Activated T-cell treated with anti-CD3 and anti-CD28 coated beads, Interleukin-2, amount 50 U/mL, for 1 hour (primary cell): Measurements from ENCODE around the gene IDNK.
A peak's percentile ranks its signal among the peaks of the same experiment; 100 is the strongest.

ENCODE experiments used
- DNase-seq: peaks from one replicate; pipeline ENCODE4 v3.0.0-alpha.2; 2020

The IDNK gene

DNA sequence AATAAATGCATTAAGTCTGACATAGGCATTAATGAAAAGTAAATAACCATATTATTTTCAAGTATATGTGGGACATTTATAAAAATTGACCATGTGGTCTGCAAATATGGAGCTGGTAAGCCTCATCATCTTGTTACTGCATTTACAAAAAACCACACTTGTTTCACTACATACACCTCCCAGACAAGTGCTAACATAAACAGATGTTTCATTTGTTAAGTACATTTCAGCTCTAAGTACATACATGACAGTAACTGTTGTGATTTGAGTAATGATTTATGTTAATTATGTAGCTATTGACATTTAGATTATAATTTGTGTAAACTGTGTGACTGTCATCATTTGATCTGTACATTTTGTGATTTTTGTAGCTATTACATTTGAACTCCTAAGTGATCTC is 13.9 kb downstream of the IDNK start:
- no peak for DNase-seq

DNA sequence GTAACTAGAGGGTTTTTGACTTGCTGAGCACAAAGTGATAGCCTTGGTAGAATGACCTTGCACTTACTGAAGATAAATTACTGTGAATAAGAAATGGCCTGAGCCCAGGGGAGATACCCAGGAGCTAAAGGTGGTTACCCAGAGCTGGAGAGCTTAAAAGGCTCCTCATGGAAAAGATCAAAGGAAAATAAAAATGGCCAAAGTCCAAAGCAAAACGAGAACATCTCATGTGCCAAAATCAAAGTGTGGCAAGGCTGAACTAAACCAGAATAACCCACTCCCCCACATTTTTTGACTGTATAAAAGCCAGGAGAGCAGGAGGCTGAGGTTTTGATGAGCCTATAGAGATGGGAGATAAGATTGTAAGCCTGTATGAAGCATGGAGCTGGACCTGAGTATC is 14.4 kb downstream of the IDNK start:
- no peak for DNase-seq

DNA sequence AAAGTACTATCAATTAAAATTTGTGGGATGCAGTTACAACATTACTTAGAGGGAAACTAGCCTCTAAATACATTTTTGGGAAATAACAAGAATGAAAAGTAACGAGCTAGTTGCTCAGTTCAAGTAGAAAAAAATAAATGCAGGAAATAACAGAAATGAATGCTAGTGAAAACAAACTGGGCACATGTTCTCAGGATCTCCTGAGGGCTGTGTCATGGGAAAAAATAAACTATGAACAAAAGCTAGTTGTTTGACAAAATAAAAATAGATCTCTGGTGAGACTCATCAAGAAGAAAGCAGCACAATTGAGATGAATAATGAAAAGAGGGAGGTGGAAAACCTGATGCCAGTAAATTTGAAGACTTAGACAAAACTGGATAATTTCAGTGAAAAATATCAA is 16.3 kb downstream of the IDNK start:
- DNase-seq: no peak

DNA sequence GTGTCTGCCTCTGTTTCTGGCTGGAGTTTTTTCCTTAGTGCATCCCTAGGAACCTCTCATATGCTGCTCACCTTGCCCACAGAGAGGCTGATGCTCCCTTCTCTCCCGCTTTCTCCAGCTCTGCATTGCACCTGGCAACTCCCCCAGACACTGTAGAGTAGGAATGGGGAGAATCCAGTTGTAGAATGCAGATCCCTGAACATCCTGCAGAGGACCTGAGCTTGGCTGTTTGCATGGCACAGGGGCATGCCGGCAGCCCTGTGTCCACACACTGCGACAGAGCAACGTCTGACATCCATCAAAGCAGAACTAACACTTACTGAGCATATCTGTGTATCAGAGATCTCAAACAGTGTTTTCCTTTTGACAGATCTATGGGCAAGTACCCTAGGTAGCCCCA is 19.9 kb downstream of the IDNK start:
- DNase-seq: no peak

DNA sequence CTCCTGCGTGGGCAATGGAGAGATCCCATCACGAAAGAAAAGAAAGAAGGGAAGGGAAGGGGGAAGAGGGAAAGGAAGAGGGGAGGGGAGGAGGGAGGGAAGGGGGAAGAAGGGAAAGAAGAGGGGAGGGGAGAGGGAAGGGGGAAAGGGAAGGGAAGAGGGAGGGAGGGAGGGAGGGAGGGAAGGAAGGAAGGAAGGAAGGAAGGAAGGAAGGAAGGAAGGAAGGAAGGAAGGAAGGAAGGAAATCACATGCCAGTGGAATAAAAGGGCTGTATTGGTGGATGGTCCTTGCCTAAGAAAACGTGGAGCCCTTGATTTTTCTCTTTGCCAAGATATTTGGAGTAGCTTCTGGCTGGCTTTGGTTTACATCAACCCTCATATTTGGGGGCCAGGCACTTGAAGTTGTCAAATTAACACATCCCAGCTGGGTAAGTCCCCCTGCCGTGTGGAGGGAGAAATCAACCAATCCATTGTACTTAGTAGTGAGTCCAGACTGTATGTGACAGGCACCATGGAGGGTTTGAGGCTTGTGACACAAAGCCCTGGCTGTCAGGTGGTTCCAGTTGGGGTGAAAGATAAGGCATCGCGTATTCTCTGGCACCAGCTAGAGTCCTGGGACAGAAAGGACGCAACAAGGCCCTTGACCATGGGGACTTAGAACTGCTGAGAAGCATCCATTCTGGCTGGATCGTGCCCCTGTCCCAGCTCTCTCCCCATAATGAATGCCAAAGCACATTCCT is 23.7 kb downstream of the IDNK start:
- DNase-seq: no peak

DNA sequence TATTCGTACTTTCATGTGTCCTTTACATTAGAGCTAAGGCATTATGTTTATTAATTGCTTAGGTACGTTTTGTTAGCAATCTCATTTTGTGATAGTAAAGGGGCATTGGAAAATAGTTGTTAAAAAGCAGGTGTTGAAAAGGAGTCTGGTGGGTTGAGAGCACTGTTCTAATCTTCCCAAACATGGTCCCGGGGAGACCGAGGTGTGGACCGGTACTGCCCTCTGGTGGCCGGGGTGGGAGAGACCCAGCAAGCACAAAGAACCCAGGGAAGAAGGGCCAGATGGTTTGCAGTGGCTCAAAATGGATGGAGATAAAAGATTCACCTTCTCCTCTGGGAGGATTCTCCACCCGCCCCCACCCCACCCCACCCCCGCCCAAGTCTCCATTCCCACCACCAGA is 26.1 kb downstream of the IDNK start:
- DNase-seq: peak; percentile 81

DNA sequence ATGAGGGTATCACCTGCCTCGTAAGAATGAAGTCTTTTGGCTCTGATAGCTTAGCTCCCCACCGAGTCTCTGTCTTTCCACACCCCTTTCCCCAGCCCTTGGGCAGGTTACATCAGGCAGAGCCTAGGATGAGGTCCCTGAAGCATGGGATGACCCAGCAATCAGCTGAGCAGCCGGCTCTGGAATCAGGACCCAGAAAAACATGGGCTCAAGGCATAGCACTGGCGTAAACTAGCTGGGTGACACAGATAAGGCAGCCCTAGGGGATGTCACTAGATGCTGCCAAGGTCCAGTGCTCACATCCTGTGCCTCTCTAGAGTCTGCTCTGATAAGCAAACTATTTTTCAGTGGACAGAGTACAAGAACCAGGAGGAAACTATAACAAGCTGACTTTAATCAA is 26.6 kb downstream of the IDNK start:
- DNase-seq: no peak

DNA sequence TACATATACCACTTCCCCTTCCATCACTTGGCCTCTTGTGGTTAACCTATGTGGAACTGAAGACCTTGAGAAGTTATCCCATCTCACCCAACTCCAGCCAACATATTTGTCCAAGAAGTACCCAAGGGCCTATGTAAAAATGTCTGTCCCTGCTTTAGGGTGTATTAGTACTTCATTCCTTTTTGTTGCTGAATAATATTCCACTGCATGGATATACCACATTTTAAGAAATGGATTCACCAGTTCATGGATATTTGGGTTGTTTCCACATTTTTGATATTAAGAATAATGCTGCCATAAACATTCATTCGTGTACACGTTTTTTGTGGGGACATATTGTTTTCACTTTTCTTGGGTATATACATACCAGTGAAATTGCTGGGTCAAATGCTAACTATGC is 28.6 kb downstream of the IDNK start:
- DNase-seq: no peak

DNA sequence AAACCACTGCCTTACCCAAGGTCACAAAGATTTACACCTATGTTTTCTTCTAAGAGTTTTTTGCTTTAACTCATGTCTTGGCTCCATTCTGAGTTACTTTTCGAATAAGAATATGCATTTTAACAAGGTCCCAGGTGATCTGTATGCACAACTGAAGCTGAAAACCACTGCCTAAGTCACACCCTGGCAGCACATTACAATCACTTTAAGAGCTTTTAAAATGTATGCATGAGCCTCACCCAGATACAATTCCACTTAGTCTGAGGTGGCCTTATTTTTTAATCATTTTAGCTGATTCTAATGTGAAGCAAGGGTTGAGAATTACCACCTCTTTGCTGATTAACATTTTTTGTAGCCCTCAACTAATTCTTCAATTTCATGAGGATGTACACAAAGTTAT is 29.5 kb downstream of the IDNK start:
- DNase-seq: no peak

DNA sequence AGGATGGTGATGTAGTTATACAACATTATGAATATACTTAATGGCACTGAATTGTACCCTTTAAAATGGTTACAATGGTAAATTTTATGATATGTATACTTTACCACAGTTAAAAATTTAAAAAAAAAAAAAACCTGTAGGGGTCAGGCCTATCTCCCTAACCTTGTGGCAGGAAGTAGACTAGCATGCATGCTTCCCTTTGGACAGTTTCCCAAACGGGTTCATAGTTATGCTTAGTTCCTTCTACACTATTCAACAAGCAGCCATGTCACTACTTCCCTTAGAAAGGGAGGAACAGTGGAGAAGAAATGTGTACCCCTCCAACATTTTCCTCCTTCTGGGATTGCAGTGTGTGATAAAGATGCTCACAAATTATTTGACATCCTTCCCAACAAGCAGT is 32.5 kb downstream of the IDNK start:
- no peak for DNase-seq

DNA sequence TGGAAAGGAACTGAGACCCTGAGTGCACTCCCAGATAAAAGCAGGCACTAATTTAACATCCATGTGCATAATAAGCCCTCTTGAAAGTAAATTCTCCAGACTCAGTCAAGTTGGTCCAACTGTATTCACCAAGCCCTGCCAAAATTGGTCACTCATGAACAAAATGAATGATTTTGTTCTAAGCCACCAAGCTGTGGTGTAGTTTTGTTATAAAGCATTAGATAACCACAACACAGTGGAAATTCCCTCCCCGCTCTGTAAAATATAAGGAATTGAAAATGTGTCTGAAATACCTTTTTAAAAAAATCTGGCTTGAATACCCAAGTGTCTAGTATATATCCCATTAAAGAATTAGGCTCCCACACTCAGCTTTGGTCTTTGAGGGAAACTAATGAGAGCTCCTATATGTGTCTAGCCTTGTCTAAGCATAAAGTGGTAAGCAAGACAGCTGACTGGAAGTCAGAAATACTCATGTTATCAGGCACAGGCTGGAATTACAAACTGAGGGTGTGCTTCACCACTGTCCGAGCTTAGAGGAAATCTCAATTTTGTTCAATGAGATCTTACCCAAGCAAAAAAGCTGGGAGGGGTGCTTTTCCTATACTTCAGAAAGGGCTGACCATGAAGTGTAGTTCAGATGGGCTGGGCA is 33.2 kb downstream of the IDNK start:
- no peak for DNase-seq

DNA sequence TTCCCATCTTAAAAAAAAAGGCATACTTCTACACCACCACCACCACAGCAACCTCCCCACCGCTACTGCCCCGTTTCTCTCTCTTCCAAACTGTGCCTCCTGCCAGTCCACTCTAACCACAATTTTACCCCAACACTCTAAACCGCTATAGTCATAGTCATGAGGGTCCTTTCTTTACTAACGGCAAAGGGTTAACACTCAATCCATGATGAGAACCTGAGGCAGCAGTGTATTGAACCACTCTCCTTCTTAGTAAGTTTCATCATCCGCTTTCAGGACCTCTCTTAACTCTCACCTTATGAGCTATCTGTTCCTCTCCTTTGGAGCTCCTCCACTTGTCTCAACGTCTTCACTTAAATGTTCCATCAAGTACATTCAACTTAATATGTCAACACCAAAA is 34.0 kb downstream of the IDNK start:
- DNase-seq: no peak

DNA sequence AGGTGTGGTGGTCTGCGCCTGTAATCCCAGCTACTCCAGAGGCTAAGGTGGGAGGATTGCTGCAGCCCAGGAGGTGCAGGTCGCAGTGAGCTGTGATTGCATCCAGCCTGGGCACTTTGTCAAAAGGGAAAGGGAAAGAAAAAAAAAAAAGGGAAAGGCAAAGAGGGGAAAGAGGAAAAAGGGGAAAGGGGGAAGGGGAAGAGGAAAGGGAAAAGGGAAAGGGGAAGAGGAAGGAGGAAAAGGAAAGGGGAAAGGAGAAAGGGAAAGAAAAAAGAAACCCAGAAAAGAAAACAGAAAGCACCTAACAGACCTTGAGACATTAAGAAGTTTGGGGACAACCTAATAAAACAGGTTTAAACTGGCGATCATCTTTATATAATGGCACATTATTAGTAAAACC is 40.0 kb downstream of the IDNK start:
- DNase-seq: no peak

DNA sequence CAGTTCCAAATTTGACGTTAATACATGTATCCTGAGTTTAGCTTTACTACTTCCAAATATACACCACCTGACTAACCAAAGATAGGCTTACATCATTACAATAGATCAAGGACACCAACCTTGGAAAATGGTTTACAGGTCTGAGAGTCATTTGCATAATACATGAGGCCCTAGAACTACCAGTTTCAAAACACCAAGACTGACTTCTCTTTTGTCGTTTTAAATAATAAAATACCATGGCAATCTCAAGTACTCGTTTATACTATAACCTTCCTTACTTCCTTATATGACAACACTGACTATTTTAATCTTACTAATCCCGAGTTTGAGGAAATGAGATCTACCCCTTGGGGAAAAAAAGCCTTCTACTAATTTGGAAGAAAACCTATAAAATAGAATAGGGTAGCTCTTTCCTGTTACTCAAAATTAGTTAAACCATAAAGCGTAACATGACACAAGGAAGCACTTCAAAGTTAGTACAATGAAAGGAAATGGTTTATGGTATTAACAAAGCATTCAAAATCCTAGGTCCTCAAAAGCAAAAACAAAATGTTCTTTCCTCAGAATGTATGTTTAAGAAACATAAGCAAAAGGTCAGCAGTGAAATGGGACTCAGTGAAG is 42.7 kb downstream of the IDNK start:
- no peak for DNase-seq

DNA sequence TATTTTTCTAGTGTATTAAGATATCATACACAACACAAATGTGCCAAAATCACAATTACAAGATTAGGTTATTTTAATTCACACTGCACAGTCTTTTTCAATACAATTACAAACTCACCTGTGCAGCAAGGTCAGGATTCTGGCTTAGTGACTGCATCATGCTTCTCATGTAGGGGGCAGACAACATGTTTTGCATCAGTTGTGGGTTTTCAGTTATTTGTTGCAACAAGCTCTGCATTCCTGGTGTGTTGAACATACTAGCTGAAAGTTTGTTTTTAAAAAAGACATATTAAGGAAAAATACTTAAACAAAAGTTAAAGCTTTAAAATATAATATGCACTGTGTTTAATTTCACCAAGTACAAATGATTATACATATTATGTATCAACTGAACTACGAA is 46.1 kb downstream of the IDNK start:
- no peak for DNase-seq

DNA sequence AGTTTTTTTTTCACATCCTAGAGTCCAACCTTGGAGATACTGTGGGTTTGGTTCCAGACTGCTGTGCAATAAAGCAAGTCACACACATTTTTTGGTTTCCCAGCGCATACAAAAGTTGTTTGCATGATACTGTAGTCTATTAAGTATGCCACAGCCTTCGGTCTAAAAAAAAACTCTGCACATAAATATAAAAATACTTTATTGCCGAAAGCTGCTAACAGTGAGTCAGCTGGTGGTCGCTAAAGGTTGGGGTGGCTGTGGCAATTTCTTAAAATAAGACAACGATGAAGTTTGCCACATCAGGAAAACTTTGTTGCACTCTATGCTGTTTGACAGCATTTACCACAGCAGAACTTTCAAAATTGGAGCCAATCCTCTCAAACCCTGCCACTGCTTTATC is 47.4 kb downstream of the IDNK start:
- no peak for DNase-seq

DNA sequence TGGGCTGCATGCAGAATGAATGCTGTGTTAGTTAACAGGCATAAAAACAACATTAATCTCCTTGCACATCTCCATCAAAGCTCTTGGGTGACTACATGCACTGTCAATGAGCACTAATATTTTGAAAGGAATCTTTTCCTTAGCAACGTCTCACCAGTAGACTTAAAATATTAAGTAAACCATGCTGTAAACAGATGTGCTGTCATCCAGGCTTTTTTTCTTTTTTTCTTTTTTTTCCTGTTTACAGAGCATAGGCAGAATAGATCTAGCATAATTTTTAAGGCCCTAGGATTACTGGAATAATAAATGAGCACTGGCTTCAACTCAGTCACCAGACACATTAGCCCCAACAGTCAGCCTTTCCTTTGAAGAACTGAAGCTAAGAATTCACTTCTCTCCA is 48.5 kb downstream of the IDNK start:
- DNase-seq: no peak

DNA sequence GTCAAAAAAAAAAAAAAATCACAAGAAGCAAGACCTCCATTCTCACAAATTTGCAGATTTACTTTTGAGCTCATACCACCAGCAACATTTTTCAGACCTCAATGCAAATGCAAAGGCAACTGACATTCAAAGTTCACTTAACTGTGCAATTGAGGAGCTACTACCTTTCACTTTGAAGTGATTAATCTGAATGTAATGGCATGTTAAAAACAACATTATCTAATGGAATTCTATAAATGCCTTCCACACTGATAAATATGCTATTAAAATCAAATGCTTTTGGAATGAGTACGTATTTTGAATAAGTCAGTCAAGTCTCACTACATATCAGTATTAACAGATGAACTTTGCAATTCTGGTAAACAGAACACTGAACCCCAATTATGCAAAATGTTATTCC is 52.5 kb downstream of the IDNK start:
- no peak for DNase-seq

DNA sequence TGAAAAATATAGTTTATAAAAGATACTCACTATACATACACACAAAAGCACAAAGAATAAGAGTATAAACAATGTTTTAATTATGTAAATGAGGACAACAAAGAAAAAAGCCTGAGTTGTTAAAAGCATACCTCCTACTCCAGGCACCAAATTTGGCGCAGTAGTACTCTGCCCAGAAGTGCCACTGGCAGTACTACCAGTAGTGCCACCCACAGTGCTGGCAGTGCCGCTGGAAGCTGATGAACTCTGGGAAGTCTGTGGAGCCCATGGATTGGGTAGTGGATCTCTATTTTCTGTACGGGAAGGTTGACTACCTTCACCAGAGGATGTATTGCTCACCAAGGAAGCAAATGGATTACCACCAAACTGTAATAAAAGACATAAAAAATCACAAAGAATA is 54.7 kb downstream of the IDNK start:
- no peak for DNase-seq

DNA sequence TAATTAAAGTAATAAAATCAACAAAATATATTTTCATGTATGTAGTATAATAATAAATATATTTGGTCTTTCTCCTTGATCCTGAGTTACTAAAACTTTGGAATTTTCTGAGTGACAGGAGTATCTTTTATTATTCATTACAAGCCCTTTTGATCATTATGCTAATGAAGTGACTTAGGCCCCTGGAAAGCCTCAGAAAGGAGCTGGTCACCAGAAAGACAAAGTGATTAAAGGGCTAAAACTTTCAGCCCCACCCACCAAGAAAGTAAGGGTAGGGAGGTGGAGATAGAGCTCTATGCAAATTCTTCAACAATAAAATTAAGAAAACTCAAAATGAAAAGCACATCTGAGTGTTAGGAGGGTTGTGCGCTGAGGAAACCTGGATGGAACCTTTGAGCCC is 57.3 kb downstream of the IDNK start:
- DNase-seq: no peak

DNA sequence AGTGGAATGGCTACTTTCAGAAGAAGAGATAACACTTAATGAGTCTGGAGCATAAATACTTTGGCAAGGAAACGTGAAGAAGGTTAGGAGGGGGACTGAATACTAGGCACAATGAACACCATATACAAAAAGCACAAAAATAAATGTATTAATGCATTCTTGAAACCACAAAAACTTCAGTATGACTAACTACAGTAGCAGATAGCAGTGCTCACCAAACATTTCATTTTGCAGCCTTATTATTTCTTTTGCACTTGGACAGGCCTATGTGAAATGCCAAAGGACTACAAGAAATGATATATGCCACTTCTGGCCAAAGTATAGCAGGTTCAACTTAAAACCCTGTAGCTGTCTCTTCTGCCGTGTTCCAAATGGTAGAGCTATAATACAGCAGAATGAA is 58.5 kb downstream of the IDNK start:
- no peak for DNase-seq

DNA sequence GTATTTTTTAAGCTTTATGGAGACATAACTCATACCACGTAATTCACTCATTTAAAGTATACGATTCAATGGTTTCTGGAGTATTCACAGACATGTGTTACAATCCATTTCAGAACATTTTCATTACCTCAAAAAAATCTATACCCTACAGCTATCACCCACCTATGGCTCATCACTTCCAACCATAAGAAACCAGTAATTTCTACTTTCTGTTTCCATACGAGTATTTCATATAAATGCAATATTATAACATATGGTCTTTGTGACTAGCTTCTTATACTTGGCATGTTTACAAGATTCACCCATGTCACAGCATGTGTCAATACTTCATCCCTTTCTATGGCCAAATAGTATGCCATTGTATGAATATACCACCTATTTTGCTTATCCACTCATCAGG is 66.0 kb downstream of the IDNK start:
- DNase-seq: no peak

DNA sequence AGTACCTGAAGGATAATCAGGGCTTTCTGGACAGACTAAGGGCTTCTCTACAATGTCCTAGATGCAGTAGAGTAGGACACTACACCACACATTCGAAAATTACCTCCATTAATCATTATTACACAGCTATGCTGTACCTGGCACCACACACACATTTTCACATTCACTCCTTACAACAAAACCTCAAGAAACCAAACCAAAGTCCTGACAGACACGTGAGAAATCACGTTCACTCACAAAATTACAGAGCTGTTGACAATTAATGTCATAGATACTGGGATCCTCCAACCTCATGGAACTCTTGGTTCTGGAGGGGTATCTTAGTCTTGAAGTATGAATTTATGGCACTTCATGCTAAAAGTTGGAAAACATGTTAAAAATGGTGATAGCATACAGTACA is 68.5 kb downstream of the IDNK start:
- DNase-seq: no peak
